HG02642 (cell line): ENCODE results near the gene SMPX.

Experiments
- ATAC-seq: cut with Tn5 transposase; IDR thresholded peaks from one replicate; pipeline ENCODE4 v1.9.1; 2021; ENCODE audit warnings: mild to moderate bottlenecking; ENCODE audit not compliant: unreplicated experiment, poor library complexity

Gene SMPX

GRCh38 chrX:21659320-21659719 is 98.6 kb downstream of the SMPX start:
- ATAC-seq, result no peak

GRCh38 chrX:21658746-21659145 is 99.2 kb downstream of the SMPX start:
- no peak for ATAC-seq

- no peak for ATAC-seq
Observed at GRCh38 chrX:21658152-21658737, 99.7 kb downstream of the SMPX start, which contains the start of gene KLHL34. TSS of gene KLHL34 (minus strand) at chrX:21658330. CDS start at chrX:21657788, 542 bp downstream.

GRCh38 chrX:21657318-21658151 is 100.4 kb downstream of the SMPX start:
- ATAC-seq, result no peak

- no peak for ATAC-seq
Observed at GRCh38 chrX:21656587-21657317, 101.2 kb downstream of the SMPX start.
